Neural cell (in vitro differentiated cells): ENCODE data around the gene CAMK2N2. TPM values are rescaled to one million over a fixed set of nuclear protein-coding genes. Genes with fewer than 3 reads are reported as not detected.

ENCODE experiments used
- H2AFZ ChIP-seq: fragments of 200-600, 300-800 bp; sonication (generic), shearing (Covaris generic); 2 replicates; pipeline ENCODE4 v1.6.0; 2014; ENCODE audit warnings: low read depth, mild to moderate bottlenecking, antibody characterized with exemption, low read length, moderate library complexity
- H3F3A ChIP-seq: fragments of 200-600 bp; shearing (Covaris generic); 2 replicates; pipeline ENCODE4 v1.6.1; 2016; ENCODE audit warnings: mild to moderate bottlenecking, moderate library complexity, mixed read lengths, antibody characterized with exemption, low read length; ENCODE audit not compliant: insufficient read depth, poor library complexity, severe bottlenecking
- H3K27ac ChIP-seq: fragments of 200-600, 300-800 bp; sonication (generic), shearing (Covaris generic); 2 replicates; pipeline ENCODE4 v1.5.1; 2014; ENCODE audit warnings: mild to moderate bottlenecking, low read length, moderate library complexity
- H3K27me3 ChIP-seq: fragments of 300-800, 200-600 bp; sonication (generic), shearing (Covaris generic); 2 replicates; pipeline ENCODE4 v1.6.0; 2014; ENCODE audit warnings: mild to moderate bottlenecking, low read depth, low read length, moderate library complexity; ENCODE audit not compliant: insufficient read depth
- H3K36me3 ChIP-seq: fragments of 300-800, 200-600 bp; sonication (generic), shearing (Covaris generic); 2 replicates; pipeline ENCODE4 v1.5.1; 2014; ENCODE audit warnings: mild to moderate bottlenecking, antibody characterized with exemption, low read length, moderate library complexity; ENCODE audit not compliant: insufficient read depth
- H3K4me2 ChIP-seq: fragments of 300-800, 200-600 bp; sonication (generic), shearing (Covaris generic); 2 replicates; pipeline ENCODE4 v1.6.0; 2014; ENCODE audit warnings: mild to moderate bottlenecking, low read length
- H3K4me3 ChIP-seq: fragments of 300-800, 200-600 bp; sonication (generic), shearing (Covaris generic); 2 replicates; pipeline ENCODE4 v1.5.1; 2014; ENCODE audit warnings: mild to moderate bottlenecking, low read length, moderate library complexity
- H3K79me2 ChIP-seq: fragments of 200-600 bp; shearing (Covaris generic); replicated peaks from 2 replicates; pipeline ENCODE4 v1.6.0; 2014; ENCODE audit warnings: mild to moderate bottlenecking, low read length, moderate library complexity; ENCODE audit not compliant: insufficient read depth
- H3K9ac ChIP-seq: fragments of 300-800, 200-600 bp; sonication (generic), shearing (Covaris generic); 2 replicates; pipeline ENCODE4 v1.6.1; 2016; ENCODE audit warnings: mild to moderate bottlenecking, low read length, mixed read lengths
- H3K9me2 ChIP-seq: fragments of 200-600 bp; shearing (Covaris generic); 2 replicates; pipeline ENCODE4 v1.6.1; 2016; ENCODE audit warnings: mild to moderate bottlenecking, low read length, mixed read lengths; ENCODE audit not compliant: insufficient read depth
- H3K9me3 ChIP-seq: fragments of 200-600, 300-800 bp; sonication (generic), shearing (Covaris generic); 2 replicates; pipeline ENCODE4 v1.6.1; 2016; ENCODE audit warnings: mild to moderate bottlenecking, mixed run types, low read length, moderate library complexity, mixed read lengths
- H4K20me1 ChIP-seq: fragments of 200-600 bp; shearing (Covaris generic); 2 replicates; pipeline ENCODE4 v1.6.1; 2016; ENCODE audit warnings: mild to moderate bottlenecking, mixed run types; ENCODE audit not compliant: insufficient read depth
- EP300 ChIP-seq: fragments of 450-650 bp; conservative IDR thresholded peaks from 2 replicates; pipeline ENCODE4 v1.6.1; 2014; ENCODE audit warnings: antibody characterized with exemption, mild to moderate bottlenecking, moderate library complexity; ENCODE audit not compliant: poor library complexity, severe bottlenecking
- EZH2 ChIP-seq: fragments of 200-600, 300-800 bp; shearing (Covaris generic), sonication (generic); IDR thresholded peaks from 2 replicates; pipeline ENCODE4 v1.6.1; 2014; ENCODE audit warnings: antibody characterized with exemption, low read length, borderline replicate concordance, mild to moderate bottlenecking; ENCODE audit not compliant: insufficient read depth, poor library complexity, severe bottlenecking
- MXI1 ChIP-seq: fragments of 450-650 bp; conservative IDR thresholded peaks from 2 replicates; pipeline ENCODE4 v1.6.1; 2014; ENCODE audit warnings: antibody characterized with exemption, mild to moderate bottlenecking; ENCODE audit not compliant: poor library complexity, severe bottlenecking
- POLR2AphosphoS5 ChIP-seq: IDR thresholded peaks from 2 replicates; pipeline ENCODE4 v1.6.1; 2012
- RAD21 ChIP-seq: fragments of 450-650 bp; conservative IDR thresholded peaks from 2 replicates; pipeline ENCODE4 v1.6.1; 2014; ENCODE audit warnings: antibody characterized with exemption, mild to moderate bottlenecking, moderate library complexity
- SMC3 ChIP-seq: fragments of 450-650 bp; conservative IDR thresholded peaks from 2 replicates; pipeline ENCODE4 v1.6.1; 2014; ENCODE audit warnings: antibody characterized with exemption, mild to moderate bottlenecking, moderate library complexity; ENCODE audit not compliant: poor library complexity
- TAF1 ChIP-seq: IDR thresholded peaks from 2 replicates; pipeline ENCODE4 v1.6.1; 2012; ENCODE audit warnings: low read depth
- polyA plus RNA-seq: library from polyadenylated mRNA; depleted of rRNA; stranded (reverse); fragments of >200 nt; gene quantifications from 2 replicates; pipeline ENCODE4 v1.2.3, GENCODE V29; 2014
- TF ChIP-seq, protein P1 (sequence below): IDR thresholded peaks from 2 replicates; pipeline ENCODE4 v1.6.1; 2012; ENCODE audit warnings: borderline replicate concordance
- TF ChIP-seq, protein P2 (sequence below): fragments of 450-650 bp; IDR thresholded peaks from 2 replicates; pipeline ENCODE4 v1.5.1; 2014; ENCODE audit warnings: antibody characterized with exemption, mild to moderate bottlenecking, moderate library complexity; ENCODE audit not compliant: poor library complexity, severe bottlenecking

CAMK2N2 gene
- polyA plus RNA-seq, 1 donor from 2014 or later, result 2.8 TPM

DNA sequence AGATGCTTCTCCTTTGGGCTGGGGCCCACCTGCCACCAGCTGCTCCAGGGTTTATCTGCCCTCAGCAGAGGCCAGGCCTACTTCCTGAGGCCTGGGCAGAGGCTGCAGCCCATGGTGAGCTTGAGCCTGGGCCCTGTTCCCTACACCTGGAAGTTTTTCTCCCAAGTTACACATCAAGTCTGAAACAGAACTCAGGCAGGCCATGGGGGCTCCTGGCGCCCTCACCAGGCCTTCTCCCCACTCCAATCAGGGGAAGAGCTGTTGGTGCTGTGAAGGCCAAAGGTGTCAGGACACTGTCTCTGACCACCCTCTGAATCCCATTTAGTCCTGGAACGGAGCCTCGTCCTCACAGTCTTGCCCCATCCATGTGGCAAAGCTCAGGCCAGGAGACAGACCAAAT, 24.7 kb downstream of the CAMK2N2 start:
- TF ChIP-seq, protein P1, sequence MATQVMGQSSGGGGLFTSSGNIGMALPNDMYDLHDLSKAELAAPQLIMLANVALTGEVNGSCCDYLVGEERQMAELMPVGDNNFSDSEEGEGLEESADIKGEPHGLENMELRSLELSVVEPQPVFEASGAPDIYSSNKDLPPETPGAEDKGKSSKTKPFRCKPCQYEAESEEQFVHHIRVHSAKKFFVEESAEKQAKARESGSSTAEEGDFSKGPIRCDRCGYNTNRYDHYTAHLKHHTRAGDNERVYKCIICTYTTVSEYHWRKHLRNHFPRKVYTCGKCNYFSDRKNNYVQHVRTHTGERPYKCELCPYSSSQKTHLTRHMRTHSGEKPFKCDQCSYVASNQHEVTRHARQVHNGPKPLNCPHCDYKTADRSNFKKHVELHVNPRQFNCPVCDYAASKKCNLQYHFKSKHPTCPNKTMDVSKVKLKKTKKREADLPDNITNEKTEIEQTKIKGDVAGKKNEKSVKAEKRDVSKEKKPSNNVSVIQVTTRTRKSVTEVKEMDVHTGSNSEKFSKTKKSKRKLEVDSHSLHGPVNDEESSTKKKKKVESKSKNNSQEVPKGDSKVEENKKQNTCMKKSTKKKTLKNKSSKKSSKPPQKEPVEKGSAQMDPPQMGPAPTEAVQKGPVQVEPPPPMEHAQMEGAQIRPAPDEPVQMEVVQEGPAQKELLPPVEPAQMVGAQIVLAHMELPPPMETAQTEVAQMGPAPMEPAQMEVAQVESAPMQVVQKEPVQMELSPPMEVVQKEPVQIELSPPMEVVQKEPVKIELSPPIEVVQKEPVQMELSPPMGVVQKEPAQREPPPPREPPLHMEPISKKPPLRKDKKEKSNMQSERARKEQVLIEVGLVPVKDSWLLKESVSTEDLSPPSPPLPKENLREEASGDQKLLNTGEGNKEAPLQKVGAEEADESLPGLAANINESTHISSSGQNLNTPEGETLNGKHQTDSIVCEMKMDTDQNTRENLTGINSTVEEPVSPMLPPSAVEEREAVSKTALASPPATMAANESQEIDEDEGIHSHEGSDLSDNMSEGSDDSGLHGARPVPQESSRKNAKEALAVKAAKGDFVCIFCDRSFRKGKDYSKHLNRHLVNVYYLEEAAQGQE, result no peak
- TF ChIP-seq TAF1 (no peak), EZH2 (no peak), SMC3 (no peak), RAD21 (no peak), EP300 (no peak), MXI1 (no peak), POLR2AphosphoS5 (no peak)
- TF ChIP-seq, protein P2, sequence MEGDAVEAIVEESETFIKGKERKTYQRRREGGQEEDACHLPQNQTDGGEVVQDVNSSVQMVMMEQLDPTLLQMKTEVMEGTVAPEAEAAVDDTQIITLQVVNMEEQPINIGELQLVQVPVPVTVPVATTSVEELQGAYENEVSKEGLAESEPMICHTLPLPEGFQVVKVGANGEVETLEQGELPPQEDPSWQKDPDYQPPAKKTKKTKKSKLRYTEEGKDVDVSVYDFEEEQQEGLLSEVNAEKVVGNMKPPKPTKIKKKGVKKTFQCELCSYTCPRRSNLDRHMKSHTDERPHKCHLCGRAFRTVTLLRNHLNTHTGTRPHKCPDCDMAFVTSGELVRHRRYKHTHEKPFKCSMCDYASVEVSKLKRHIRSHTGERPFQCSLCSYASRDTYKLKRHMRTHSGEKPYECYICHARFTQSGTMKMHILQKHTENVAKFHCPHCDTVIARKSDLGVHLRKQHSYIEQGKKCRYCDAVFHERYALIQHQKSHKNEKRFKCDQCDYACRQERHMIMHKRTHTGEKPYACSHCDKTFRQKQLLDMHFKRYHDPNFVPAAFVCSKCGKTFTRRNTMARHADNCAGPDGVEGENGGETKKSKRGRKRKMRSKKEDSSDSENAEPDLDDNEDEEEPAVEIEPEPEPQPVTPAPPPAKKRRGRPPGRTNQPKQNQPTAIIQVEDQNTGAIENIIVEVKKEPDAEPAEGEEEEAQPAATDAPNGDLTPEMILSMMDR, result no peak
- H3K27me3 ChIP-seq, result peaks cover 25% of the 10 kb centered on the region
- H2AFZ ChIP-seq, result no peak overlapping the region
- H3K27ac ChIP-seq, result no peak overlapping the region
- H3K79me2 ChIP-seq, result no peaks in the 10 kb centered on the region
- H3K4me2 ChIP-seq, result no peak overlapping the region
- H3K9me3 ChIP-seq, result no peaks in the 10 kb centered on the region
- no peak overlapping the region for H3K4me3 ChIP-seq
- H3K9me2 ChIP-seq, result no peaks in the 10 kb centered on the region
- H3K9ac ChIP-seq, result no peak overlapping the region
- H3F3A ChIP-seq, result no peaks in the 10 kb centered on the region
- H3K36me3 ChIP-seq, result no peaks in the 10 kb centered on the region
- H4K20me1 ChIP-seq, result no peaks in the 10 kb centered on the region

DNA sequence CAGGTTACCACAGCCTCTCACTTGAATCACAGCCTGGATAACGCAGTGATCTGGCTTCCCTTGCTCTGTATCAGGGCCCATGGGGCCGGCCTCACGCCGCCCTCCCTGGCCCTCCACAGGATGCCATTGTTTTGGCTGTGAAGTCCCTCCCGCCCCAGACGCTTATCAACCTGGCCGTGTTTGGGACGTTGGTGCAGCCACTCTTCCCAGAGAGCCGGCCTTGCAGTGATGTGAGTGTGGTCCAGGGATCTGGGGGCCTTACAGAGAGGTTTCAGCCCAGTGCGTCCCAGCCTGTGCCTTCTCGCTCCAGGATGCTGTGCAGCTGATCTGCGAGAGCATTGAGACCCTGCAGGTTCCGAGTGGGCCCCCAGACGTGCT, 25.3 kb downstream of the CAMK2N2 start:
- no peak overlapping the region for H2AFZ ChIP-seq
- no peak overlapping the region for H3K4me3 ChIP-seq
- peaks cover 31% of the 10 kb centered on the region for H3K27me3 ChIP-seq
- H3K4me2 ChIP-seq, result no peak overlapping the region
- H3K27ac ChIP-seq, result no peak overlapping the region
- no peaks in the 10 kb centered on the region for H3K9me2 ChIP-seq
- no peaks in the 10 kb centered on the region for H4K20me1 ChIP-seq
- no peaks in the 10 kb centered on the region for H3K79me2 ChIP-seq
- H3F3A ChIP-seq, result no peaks in the 10 kb centered on the region
- H3K9me3 ChIP-seq, result no peaks in the 10 kb centered on the region
- TF ChIP-seq, protein P1, result no peak
- TF ChIP-seq, protein P2, result no peak
- no peak for TF ChIP-seq SMC3
- no peak overlapping the region for H3K9ac ChIP-seq
- H3K36me3 ChIP-seq, result no peaks in the 10 kb centered on the region
